GM19395 (cell line): ENCODE results near the gene CCDC197.

Source experiments
- ATAC-seq: cut with Tn5 transposase; IDR thresholded peaks from one replicate; pipeline ENCODE4 v1.9.1; 2021; ENCODE audit warnings: mild to moderate bottlenecking, moderate library complexity; ENCODE audit not compliant: unreplicated experiment

Gene CCDC197

GRCh38 chr14:93997916-93998870, 1.1 kb downstream of the CCDC197 start:
- ATAC-seq: no peak

- ATAC-seq: no peak
Observed at GRCh38 chr14:93998871-93999403, 1.8 kb downstream of the CCDC197 start.

GRCh38 chr14:93999573-93999972, 2.5 kb downstream of the CCDC197 start:
- ATAC-seq: no peak

- no peak for ATAC-seq
Observed at GRCh38 chr14:94000267-94000666, 3.2 kb downstream of the CCDC197 start.

DNA sequence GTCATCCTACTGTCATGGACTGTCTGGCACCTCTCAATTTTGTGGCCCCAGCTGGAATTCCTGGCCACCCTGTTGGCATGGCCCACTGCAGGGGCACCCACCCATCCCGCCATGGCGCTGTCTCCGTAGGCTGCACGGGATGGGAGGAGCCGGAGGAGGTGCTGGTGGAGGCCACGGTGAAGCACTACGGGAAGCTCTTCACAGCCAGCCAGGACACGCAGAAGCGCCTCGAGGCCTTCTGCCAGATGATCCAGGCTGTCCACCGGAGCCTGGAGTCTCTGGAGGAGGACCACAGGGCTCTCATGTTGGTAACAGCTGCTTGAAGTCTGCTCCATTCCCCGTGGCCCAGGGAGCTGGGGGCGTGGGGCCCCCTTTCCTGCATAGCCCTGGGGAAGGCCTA, 3.9 kb downstream of the CCDC197 start:
- ATAC-seq: peak; percentile 7

DNA sequence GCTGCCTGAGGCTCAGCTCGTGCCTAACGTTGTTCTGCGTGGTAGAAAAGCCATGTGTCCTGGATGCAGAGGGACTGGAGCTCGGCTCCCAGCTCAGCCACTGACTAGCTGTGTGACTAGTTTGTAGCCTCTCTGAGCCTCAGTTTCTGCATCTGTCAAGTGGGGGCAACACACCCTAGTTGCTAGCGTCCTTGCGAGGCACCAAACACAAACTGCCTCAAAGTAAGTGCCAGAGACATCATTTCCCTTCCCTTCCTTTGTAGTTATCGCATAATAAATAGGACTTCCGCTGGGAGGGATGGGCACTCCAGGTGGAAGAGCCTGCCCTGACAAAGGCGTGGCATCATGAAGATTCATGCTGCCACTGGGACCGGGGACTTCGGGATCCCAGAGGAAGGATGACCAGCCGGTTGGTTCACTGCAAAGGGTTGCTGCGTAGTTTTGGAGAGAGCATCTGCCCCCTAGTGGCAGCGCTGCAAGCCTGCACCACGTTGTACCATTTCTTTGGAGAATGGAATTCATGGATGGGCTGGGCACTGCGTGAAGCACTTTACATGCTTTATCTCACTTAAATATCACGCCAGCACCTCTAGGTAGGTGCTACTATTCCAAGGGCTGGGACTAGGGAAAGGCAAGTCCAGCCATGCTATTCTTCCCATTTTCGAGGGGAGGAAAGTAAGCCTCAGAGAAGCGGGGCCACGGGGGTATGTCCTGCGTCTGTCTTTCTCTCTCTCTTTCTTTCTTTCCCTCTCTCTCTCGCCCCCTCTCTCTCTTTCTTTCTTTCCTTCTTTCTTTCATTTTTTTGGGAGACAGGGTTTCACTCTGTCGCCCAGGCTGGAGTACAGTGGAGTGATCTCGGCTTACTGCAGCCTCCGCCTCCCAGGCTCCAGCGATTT, 4.6 kb downstream of the CCDC197 start:
- ATAC-seq: peak; percentile 75

- no peak for ATAC-seq
Observed at GRCh38 chr14:94003397-94003796, 6.3 kb downstream of the CCDC197 start.

DNA sequence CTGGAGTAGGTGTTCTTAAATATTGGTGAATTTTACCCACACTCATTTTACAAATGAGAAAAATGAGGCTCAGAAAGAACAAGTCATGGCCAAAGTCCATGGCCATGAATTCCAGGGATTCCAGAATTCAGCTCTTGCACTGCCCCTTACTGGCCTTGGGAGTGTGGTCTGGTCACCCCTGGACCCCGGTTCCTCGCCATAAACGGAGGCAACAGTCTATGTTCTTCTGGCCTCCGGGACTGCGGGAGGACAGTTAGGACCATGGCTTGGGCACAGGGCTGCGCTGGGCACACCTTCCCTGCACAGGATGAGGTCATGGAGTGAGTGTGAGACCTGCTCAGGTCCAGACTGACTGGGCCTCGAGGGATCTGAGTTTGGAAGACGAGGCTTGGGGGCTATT, 6.9 kb downstream of the CCDC197 start:
- no peak for ATAC-seq

GRCh38 chr14:94005324-94006073, 8.4 kb downstream of the CCDC197 start:
- no peak for ATAC-seq

GRCh38 chr14:94008234-94008633, 11.1 kb downstream of the CCDC197 start:
- no peak for ATAC-seq

- peak; percentile 59 for ATAC-seq
Observed at GRCh38 chr14:94009767-94010166, 12.7 kb downstream of the CCDC197 start.

GRCh38 chr14:94010625-94011024, 13.5 kb downstream of the CCDC197 start:
- ATAC-seq: no peak

DNA sequence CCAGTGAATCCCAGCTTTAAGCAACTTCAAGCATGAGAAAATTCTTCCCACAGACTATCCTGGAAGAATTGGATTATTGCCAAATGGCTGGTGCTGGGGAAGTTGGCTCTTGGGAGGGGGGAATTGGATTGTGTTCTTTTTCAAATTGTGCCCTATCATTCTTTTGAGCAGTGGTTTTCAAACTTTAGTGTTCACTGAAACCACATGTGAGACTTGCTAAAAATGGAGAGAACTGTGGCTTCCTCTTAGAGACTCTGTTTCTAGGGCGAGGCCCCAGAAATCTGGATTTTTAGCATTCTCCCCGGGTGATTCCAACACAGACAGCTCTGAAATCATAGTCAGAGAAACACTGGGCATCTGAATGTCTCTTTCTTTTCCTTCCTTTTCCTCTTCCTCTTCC, 14.7 kb downstream of the CCDC197 start:
- peak; percentile 43 for ATAC-seq

DNA sequence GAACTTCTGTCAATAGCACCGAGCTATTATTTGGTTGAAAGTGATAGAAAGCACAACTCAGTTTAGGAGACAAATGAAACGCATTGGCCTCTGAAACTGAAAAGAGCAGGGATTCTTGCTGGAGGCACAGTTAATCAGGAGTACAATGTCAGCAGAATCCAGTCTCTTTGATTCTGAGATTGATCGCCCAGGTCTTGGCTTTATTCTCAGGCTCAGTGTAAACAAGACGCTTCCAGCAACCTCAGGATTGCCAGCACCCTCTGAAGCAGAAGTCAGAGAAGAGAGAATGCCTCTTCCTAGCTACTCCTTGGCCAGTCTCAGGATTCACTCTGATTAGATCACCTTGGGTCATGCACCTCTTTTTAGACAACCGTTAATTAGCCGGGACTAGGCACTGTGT, 17.3 kb downstream of the CCDC197 start:
- ATAC-seq: no peak

DNA sequence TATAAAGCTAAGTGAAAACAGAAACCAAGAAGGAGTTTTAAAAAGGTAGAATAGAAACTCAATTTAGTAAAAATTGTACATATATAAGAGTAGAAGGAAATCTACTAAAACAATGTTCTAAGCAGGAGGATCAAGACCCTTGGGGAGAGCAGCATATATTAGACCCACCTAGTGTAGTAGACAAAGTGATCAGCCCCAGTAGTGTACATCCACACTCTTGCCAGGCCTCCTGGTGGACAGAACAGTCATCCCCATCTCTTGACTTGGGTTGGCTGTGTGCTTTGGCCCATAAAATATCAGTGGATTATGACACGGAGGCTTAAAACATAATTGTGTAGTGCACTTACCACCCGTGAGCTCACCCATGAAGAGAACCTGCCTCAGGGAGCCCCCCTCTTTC, 18.1 kb downstream of the CCDC197 start:
- no peak for ATAC-seq

GRCh38 chr14:94016446-94016976, 19.4 kb downstream of the CCDC197 start:
- no peak for ATAC-seq

DNA sequence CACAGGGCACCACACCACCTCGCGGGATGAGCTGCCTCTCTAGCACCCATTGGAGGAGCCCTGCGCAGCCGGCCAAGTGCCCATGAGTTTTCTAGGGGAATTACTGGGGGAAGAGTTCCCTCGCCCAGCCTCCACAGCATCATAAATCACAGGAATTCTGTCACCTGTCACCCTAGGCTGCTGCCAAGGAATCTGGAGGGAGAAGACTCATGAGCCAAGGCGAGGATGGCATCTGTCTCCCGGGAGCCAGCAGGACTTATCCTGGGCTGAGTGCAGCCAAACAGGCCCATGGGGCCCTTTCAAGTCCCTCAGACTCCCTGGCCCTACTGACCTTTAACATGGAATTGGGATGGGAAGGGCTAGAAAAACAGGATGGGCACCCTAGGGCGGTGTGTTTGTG, 21.2 kb downstream of the CCDC197 start:
- no peak for ATAC-seq

DNA sequence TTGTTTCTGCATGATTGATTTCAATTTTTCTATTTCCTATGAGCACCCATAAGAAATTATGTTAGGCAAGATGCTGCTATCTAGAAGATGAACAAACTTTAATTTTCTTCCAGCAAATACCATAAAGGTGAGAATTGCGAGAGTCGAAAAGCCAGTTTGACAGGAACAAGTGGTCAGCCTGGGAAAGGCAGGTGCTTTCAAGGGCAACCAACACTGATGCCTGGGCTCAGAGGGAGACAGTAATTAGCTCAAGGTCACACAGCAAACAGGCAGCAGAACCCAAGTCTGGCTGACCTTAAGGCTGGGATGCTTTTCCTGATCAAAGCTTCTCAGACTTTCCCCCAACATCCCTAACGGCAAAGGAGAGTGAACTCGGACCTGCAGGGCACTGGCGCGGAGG, 22.2 kb downstream of the CCDC197 start:
- no peak for ATAC-seq

DNA sequence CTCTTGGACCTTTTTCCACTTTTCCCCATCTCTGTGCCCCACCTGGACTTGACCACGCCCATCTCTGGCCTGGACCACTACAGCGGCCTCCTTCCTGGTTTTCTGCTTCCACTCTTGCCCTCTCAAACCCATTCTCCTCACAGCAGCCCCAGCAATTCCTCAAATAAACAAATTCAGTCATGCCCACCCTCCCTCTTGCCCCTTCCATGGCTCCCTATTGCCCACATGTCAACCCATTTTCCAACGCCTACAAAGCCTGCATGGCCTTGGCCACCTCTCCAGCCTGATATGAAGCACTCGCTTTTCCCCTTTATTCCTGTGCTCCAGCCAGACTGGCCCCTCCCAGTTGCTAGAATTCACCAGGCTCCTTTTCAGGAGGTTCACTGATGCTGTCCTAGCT, 23.2 kb downstream of the CCDC197 start:
- no peak for ATAC-seq

- ATAC-seq: no peak
Observed at GRCh38 chr14:94021001-94021400, 23.9 kb downstream of the CCDC197 start.
